ENCODE results near the gene IGF2BP3.

Gene IGF2BP3

GRCh38 chr7:23385140-23385539, 85.2 kb downstream of the IGF2BP3 start:
- H3K4me2 ChIP-seq = no peak overlapping the region
- H4K20me1 ChIP-seq (ENCODE audit: insufficient read depth) = peaks cover 15% of the 10 kb centered on the region
- H3K9ac ChIP-seq = no peak overlapping the region
- no peaks in the 10 kb centered on the region for H3K27me3 ChIP-seq (ENCODE audit: insufficient read depth, low read depth)
- H3K79me2 ChIP-seq (ENCODE audit: insufficient read depth, low read depth) = peaks cover 68% of the 10 kb centered on the region; the same call in 1 of the 2 replicates
- no peak overlapping the region for H3K27ac ChIP-seq
- H2AFZ ChIP-seq (ENCODE audit: low read depth) = no peak overlapping the region
- no peak overlapping the region for H3K4me3 ChIP-seq (IDR thresholded peaks at IDR 0.05; ENCODE audit: insufficient read depth, low read depth, low read length)
- no peaks in the 10 kb centered on the region for H3K36me3 ChIP-seq (ENCODE audit: insufficient read depth)
- peaks cover 17% of the 10 kb centered on the region for H3K4me1 ChIP-seq (ENCODE audit: low read depth, poor library complexity, severe bottlenecking)
- TF ChIP-seq CTCF (conservative IDR thresholded peaks at IDR 0.05; ENCODE audit: low read depth, low read length) = no peak

GRCh38 chr7:23383225-23383624, 87.1 kb downstream of the IGF2BP3 start:
- Histone ChIP-seq H3K27ac (no peak overlapping the region), H3K79me2 (ENCODE audit: insufficient read depth, low read depth) (peaks cover 77% of the 10 kb centered on the region; the same call in 1 of the 2 replicates), H3K9ac (no peak overlapping the region), H3K4me3 (IDR thresholded peaks at IDR 0.05; ENCODE audit: insufficient read depth, low read depth, low read length) (no peak overlapping the region), H3K27me3 (ENCODE audit: insufficient read depth, low read depth) (no peaks in the 10 kb centered on the region), H4K20me1 (ENCODE audit: insufficient read depth) (peaks cover 15% of the 10 kb centered on the region), H3K4me2 (no peak overlapping the region), H2AFZ (ENCODE audit: low read depth) (no peak overlapping the region), H3K4me1 (ENCODE audit: low read depth, poor library complexity, severe bottlenecking) (peaks cover 22% of the 10 kb centered on the region), H3K36me3 (ENCODE audit: insufficient read depth) (no peaks in the 10 kb centered on the region)
- TF ChIP-seq CTCF (conservative IDR thresholded peaks at IDR 0.05; ENCODE audit: low read depth, low read length) = no peak

GRCh38 chr7:23380961-23381360, 89.3 kb downstream of the IGF2BP3 start:
- H3K4me1 ChIP-seq (ENCODE audit: low read depth, poor library complexity, severe bottlenecking) = peaks cover 35% of the 10 kb centered on the region
- no peak overlapping the region for H2AFZ ChIP-seq (ENCODE audit: low read depth)
- H4K20me1 ChIP-seq (ENCODE audit: insufficient read depth) = peaks cover 23% of the 10 kb centered on the region
- no peak for TF ChIP-seq CTCF (conservative IDR thresholded peaks at IDR 0.05; ENCODE audit: low read depth, low read length)
- H3K27ac ChIP-seq = no peak overlapping the region
- H3K27me3 ChIP-seq (ENCODE audit: insufficient read depth, low read depth) = no peaks in the 10 kb centered on the region
- no peaks in the 10 kb centered on the region for H3K36me3 ChIP-seq (ENCODE audit: insufficient read depth)
- H3K79me2 ChIP-seq (ENCODE audit: insufficient read depth, low read depth) = peaks cover 87% of the 10 kb centered on the region; the same call in 1 of the 2 replicates
- no peak overlapping the region for H3K9ac ChIP-seq
- H3K4me2 ChIP-seq = no peak overlapping the region
- H3K4me3 ChIP-seq (IDR thresholded peaks at IDR 0.05; ENCODE audit: insufficient read depth, low read depth, low read length) = no peak overlapping the region

GRCh38 chr7:23380556-23380955, 89.7 kb downstream of the IGF2BP3 start:
- Histone ChIP-seq H4K20me1 (ENCODE audit: insufficient read depth) (peaks cover 21% of the 10 kb centered on the region), H3K4me3 (IDR thresholded peaks at IDR 0.05; ENCODE audit: insufficient read depth, low read depth, low read length) (no peak overlapping the region), H2AFZ (ENCODE audit: low read depth) (no peak overlapping the region), H3K4me1 (ENCODE audit: low read depth, poor library complexity, severe bottlenecking) (peaks cover 35% of the 10 kb centered on the region), H3K27ac (no peak overlapping the region), H3K9ac (no peak overlapping the region), H3K79me2 (ENCODE audit: insufficient read depth, low read depth) (peaks cover 87% of the 10 kb centered on the region; the same call in 1 of the 2 replicates), H3K36me3 (ENCODE audit: insufficient read depth) (no peaks in the 10 kb centered on the region), H3K27me3 (ENCODE audit: insufficient read depth, low read depth) (no peaks in the 10 kb centered on the region), H3K4me2 (no peak overlapping the region)
- no peak for TF ChIP-seq CTCF (conservative IDR thresholded peaks at IDR 0.05; ENCODE audit: low read depth, low read length)

Measured in KMS-11 (cell line).